ENCODE results near the gene COL11A2.

Gene COL11A2

GRCh38 chr6:33114406-33114805 lies 77.9 kb downstream of the COL11A2 start:
- DNase-seq = no peak

- no peak for DNase-seq
These were observed 78.5 kb downstream of the COL11A2 start for GRCh38 chr6:33113755-33114154.

Measured in NCI-H1436 (cell line).